ENCODE measurements around the gene GPR31. TPM values are rescaled to one million over a fixed set of nuclear protein-coding genes. Genes with fewer than 3 reads are reported as not detected.

GPR31 gene
- total RNA-seq, 1 donor from 2014 or later: not detected

- Mint-ChIP-seq H3K4me1 (ENCODE audit: unreplicated experiment) (peaks cover 10% of the 10 kb centered on the region), H3K27ac (no peak overlapping the region), H3K9me3 (no peaks in the 10 kb centered on the region), H3K4me3 (no peak overlapping the region), H3K27me3 (peaks cover 33% of the 10 kb centered on the region), H3K36me3 (no peaks in the 10 kb centered on the region)
- no peak for DNase-seq (ENCODE audit: extremely low spot score, unreplicated experiment)
- no peak for TF ChIP-seq CTCF (conservative IDR thresholded peaks at IDR 0.05)
These were observed 46.2 kb downstream of the GPR31 start for GRCh38 chr6:167111597-167111996.

- Mint-ChIP-seq H3K27me3 (peaks cover 25% of the 10 kb centered on the region), H3K4me3 (no peak overlapping the region), H3K36me3 (no peaks in the 10 kb centered on the region), H3K9me3 (no peaks in the 10 kb centered on the region), H3K27ac (no peak overlapping the region), H3K4me1 (ENCODE audit: unreplicated experiment) (no peaks in the 10 kb centered on the region)
- DNase-seq (ENCODE audit: extremely low spot score, unreplicated experiment): no peak
- no peak for TF ChIP-seq CTCF (conservative IDR thresholded peaks at IDR 0.05)
These were observed 48.1 kb downstream of the GPR31 start for GRCh38 chr6:167109651-167110050.

- Mint-ChIP-seq H3K36me3 (no peaks in the 10 kb centered on the region), H3K4me3 (no peak overlapping the region), H3K4me1 (ENCODE audit: unreplicated experiment) (no peaks in the 10 kb centered on the region), H3K27ac (no peak overlapping the region), H3K9me3 (no peaks in the 10 kb centered on the region), H3K27me3 (peaks cover 20% of the 10 kb centered on the region)
- no peak for DNase-seq (ENCODE audit: extremely low spot score, unreplicated experiment)
- TF ChIP-seq CTCF (conservative IDR thresholded peaks at IDR 0.05): no peak
These were observed 49.5 kb downstream of the GPR31 start for GRCh38 chr6:167108278-167108677.

GRCh38 chr6:167107787-167108186 lies 50.0 kb downstream of the GPR31 start:
- DNase-seq (ENCODE audit: extremely low spot score, unreplicated experiment): no peak
- H3K4me3 Mint-ChIP-seq: no peak overlapping the region
- no peaks in the 10 kb centered on the region for H3K9me3 Mint-ChIP-seq
- no peak for TF ChIP-seq CTCF (conservative IDR thresholded peaks at IDR 0.05)
- no peak overlapping the region for H3K27ac Mint-ChIP-seq
- H3K27me3 Mint-ChIP-seq: peaks cover 20% of the 10 kb centered on the region
- no peaks in the 10 kb centered on the region for H3K36me3 Mint-ChIP-seq
- H3K4me1 Mint-ChIP-seq (ENCODE audit: unreplicated experiment): no peaks in the 10 kb centered on the region

GRCh38 chr6:167106406-167106805 lies 51.4 kb downstream of the GPR31 start:
- peaks cover 7% of the 10 kb centered on the region for H3K27me3 Mint-ChIP-seq
- no peaks in the 10 kb centered on the region for H3K4me1 Mint-ChIP-seq (ENCODE audit: unreplicated experiment)
- no peak overlapping the region for H3K4me3 Mint-ChIP-seq
- no peaks in the 10 kb centered on the region for H3K9me3 Mint-ChIP-seq
- no peaks in the 10 kb centered on the region for H3K36me3 Mint-ChIP-seq
- H3K27ac Mint-ChIP-seq: no peak overlapping the region
- no peak for DNase-seq (ENCODE audit: extremely low spot score, unreplicated experiment)
- TF ChIP-seq CTCF (conservative IDR thresholded peaks at IDR 0.05): no peak

Other genes starting within 250 kb of the GPR31 start
- gene RNASET2, start 201.4 kb downstream of the GPR31 start, total RNA-seq (ENCODE audit: low replicate concordance): 32.3 and 45.5 TPM in 2 replicates
- 18.3 and 35.3 TPM in 2 replicates for gene CEP43, start 158.6 kb downstream of the GPR31 start, total RNA-seq (ENCODE audit: low replicate concordance)
- not detected in 2 replicates for gene CCR6, start 34.9 kb downstream of the GPR31 start, total RNA-seq (ENCODE audit: low replicate concordance)
- gene UNC93A, start 133.3 kb upstream of the GPR31 start, total RNA-seq (ENCODE audit: low replicate concordance): 3.7 and 11.2 TPM in 2 replicates
- gene TTLL2, start 167.1 kb upstream of the GPR31 start, total RNA-seq (ENCODE audit: low replicate concordance): not detected in 2 replicates

Data from type B pancreatic cell (in vitro differentiated cells).